ENCODE results near the gene TREH.
"Not testable (repeated sequence)": the region's sequence is repeated elsewhere in the genome, so short reads cannot be mapped to it uniquely, and the experiment has no call there.

GRCh38 chr11:118718562-118718961 is 39.1 kb upstream of the TREH start:
- TF ChIP-seq EZH2 (IDR thresholded peaks at IDR 0.05); POLR2AphosphoS5 (IDR thresholded peaks at IDR 0.05; ENCODE audit: borderline replicate concordance, low read depth, low read length): not testable (repeated sequence)

All from SK-N-MC (cell line).